Measurements from ENCODE around the gene LPCAT4. TPM values are rescaled to one million over a fixed set of nuclear protein-coding genes. Genes with fewer than 3 reads are reported as not detected.

Gene LPCAT4
- total RNA-seq, 2 donors from 2014 or later = 13.5 to 16.5 TPM

DNA sequence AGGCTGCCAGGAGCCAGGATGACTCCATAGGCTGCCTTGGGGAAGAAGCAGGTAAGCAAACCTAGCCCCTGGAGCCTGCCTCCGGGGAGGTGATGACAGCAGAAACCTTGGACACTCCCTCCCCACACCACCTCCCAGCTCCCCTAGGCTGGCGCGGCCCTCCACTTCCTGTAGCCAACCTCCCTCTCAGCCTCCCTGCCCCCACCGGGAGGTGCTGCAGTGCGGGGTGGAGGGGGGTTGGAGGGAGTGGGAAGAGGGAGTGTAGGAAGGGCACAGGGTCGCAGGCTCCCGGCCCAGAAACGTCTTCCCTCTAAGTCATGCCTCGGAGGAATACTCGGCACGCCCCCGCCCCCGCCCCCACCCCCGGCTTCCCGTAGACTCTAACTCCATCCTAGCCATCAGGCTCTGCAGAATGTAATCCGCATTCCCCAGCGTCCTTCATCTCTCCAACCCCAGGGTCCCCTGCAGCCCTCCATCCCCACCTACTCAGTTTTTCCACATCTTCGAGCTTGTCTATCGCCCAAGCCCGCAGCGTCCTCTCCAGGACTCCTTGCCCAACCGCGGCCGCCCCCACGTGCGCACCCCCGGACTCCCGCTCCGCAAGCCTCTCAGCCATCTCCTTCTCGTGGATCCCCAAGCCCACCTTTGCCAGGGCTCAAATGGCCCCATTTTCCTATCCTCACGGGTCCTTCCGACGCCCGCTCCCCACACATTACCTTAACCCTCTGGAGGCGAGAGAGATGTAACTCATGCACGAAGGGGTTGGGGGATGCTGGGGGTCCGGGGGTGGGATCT is 528 bp downstream of the LPCAT4 start:
- H3K4me3 ChIP-seq = peak overlapping the region; percentile 86 to 90
- no peaks in the 10 kb centered on the region for H3K36me3 ChIP-seq (replicated peaks in 1 of 2; ENCODE audit: insufficient read depth in 1 of 2, low read depth in 2 of 2)
- intact Hi-C loops (cut with DNase I) = loop anchor here (10.0 kb wide), 1 partner anchor 302 kb away; no protein-coding TSS in a partner anchor
- H3K27ac ChIP-seq = peak overlapping the region; percentile 74 to 96 (median 92)
- ATAC-seq (peak; percentile 47), DNase-seq (peak; percentile 65 to 77 (median 74))
- no peaks in the 10 kb centered on the region for H3K27me3 ChIP-seq
- TF ChIP-seq, protein P1, sequence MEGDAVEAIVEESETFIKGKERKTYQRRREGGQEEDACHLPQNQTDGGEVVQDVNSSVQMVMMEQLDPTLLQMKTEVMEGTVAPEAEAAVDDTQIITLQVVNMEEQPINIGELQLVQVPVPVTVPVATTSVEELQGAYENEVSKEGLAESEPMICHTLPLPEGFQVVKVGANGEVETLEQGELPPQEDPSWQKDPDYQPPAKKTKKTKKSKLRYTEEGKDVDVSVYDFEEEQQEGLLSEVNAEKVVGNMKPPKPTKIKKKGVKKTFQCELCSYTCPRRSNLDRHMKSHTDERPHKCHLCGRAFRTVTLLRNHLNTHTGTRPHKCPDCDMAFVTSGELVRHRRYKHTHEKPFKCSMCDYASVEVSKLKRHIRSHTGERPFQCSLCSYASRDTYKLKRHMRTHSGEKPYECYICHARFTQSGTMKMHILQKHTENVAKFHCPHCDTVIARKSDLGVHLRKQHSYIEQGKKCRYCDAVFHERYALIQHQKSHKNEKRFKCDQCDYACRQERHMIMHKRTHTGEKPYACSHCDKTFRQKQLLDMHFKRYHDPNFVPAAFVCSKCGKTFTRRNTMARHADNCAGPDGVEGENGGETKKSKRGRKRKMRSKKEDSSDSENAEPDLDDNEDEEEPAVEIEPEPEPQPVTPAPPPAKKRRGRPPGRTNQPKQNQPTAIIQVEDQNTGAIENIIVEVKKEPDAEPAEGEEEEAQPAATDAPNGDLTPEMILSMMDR (IDR thresholded peaks at IDR 0.05) = no peak
- peak in 1 of 3 donors; percentile 10 for TF ChIP-seq POLR2A (IDR thresholded peaks at IDR 0.05)
- H3K4me1 ChIP-seq = peaks cover 20% of the 10 kb centered on the region
- no peaks in the 10 kb centered on the region for H3K9me3 ChIP-seq
- 0 to 1% methylated on average over 20 to 37 of the region's 37 CpGs for WGBS, 2 donors

DNA sequence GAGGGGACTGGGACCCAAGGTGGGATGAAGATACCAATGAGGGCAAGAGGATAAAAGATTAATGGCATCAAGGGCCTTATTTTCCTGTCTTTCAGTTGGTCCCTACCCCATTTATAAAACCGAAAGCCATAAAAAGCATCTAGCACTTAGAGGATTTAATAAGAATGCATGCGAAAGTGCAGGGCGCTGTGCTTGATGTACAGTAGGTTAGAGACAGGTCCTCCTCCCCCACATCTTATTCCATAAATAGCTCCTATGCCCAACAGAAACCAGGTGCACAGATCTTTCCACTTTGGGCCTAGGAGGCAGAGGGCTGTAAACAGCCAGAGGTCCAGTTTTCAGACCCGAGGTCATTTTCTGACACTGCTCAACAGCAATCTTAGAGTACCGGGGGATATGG is 1.2 kb downstream of the LPCAT4 start:
- 37% methylated on average over 5 of the region's 5 CpGs for WGBS, 2 donors
- no peak overlapping the region for H3K4me3 ChIP-seq
- intact Hi-C loops (cut with DNase I) = loop anchor here (10.0 kb wide), 1 partner anchor 301 kb away; no protein-coding TSS in a partner anchor
- H3K27me3 ChIP-seq = no peaks in the 10 kb centered on the region
- ATAC-seq (no peak), DNase-seq (no peak)
- H3K9me3 ChIP-seq = no peaks in the 10 kb centered on the region
- peak overlapping the region; percentile 20 to 96 (median 78) for H3K27ac ChIP-seq
- no peak for TF ChIP-seq POLR2A (IDR thresholded peaks at IDR 0.05)
- TF ChIP-seq, protein P1 (IDR thresholded peaks at IDR 0.05) = no peak
- no peaks in the 10 kb centered on the region for H3K36me3 ChIP-seq (replicated peaks in 1 of 2; ENCODE audit: insufficient read depth in 1 of 2, low read depth in 2 of 2)
- H3K4me1 ChIP-seq = peaks cover 20% of the 10 kb centered on the region

DNA sequence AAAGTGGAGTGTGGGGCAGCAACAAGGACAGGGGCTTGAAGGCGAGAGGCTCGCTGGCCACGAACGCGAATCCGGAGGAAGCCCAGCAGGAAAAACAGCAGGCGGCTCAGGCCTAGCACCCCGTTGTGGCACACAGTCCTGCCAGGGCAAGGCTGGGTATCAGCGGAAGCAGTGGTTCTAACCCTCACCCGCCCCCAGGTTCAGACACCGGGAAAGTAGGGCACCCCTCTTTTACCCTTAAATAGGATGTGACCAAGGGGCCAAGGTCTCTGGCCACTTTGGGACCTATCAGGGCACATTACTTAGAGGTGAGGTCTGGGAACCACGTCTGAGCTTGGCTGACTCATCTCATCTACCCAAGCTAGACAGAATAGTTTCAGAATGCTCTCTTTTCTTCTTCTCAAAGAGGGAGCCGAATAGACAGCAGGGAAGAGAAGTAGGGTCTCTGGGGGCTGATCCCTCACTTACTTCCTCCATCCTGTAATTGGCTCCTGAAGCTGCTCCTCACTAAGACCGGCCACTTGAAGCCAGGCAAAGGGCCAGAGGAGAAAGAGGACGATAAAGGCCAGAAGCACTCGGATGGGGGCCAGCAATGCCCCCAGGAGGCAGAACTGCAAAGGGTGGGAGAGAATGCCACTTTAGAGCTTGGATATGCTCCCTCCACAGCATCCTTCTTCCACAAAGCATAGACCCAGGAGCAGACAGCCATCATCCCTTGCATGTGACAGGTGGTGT is 1.7 kb downstream of the LPCAT4 start:
- Histone ChIP-seq H3K9me3 (no peaks in the 10 kb centered on the region), H3K27ac (no peak overlapping the region), H3K36me3 (replicated peaks in 1 of 2; ENCODE audit: insufficient read depth in 1 of 2, low read depth in 2 of 2) (no peaks in the 10 kb centered on the region), H3K4me3 (no peak overlapping the region), H3K4me1 (peaks cover 20% of the 10 kb centered on the region), H3K27me3 (no peaks in the 10 kb centered on the region)
- ATAC-seq (no peak), DNase-seq (no peak)
- no peak for TF ChIP-seq POLR2A (IDR thresholded peaks at IDR 0.05)
- TF ChIP-seq, protein P1 (IDR thresholded peaks at IDR 0.05) = no peak
- intact Hi-C loops (cut with DNase I) = loop anchor here (10.0 kb wide), 1 partner anchor 300 kb away; no protein-coding TSS in a partner anchor
- 83% methylated on average over 15 to 16 of the region's 16 CpGs for WGBS, 2 donors

DNA sequence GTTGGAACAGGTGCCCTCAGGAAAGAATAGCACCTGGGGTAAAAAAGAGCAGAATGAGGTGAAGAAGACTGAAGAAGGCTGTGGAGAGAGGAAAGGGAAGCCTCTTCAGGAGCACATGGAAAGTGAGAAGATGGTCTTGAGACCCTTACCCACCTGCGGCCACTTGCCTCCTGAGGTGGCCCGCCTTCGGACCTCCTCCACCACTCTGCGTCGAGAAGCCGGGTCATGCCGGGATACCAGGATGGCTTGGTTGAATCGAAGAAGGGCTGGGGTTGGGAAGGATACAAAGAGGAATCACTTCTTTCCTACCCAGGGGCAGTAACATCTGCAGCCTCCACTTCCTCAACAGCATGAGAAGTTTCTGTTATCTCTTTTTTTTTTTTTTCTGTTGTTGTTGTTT is 3.0 kb downstream of the LPCAT4 start:
- Histone ChIP-seq H3K27ac (no peak overlapping the region), H3K9me3 (no peaks in the 10 kb centered on the region), H3K4me1 (peaks cover 20% of the 10 kb centered on the region), H3K27me3 (no peaks in the 10 kb centered on the region), H3K36me3 (replicated peaks in 1 of 2; ENCODE audit: insufficient read depth in 1 of 2, low read depth in 2 of 2) (no peaks in the 10 kb centered on the region), H3K4me3 (no peak overlapping the region)
- ATAC-seq = no peak
- no peak for DNase-seq
- WGBS, 2 donors = 92 to 95% methylated on average over 8 of the region's 8 CpGs
- intact Hi-C loops (cut with DNase I) = loop anchor here (10.0 kb wide), 1 partner anchor 299 kb away; no protein-coding TSS in a partner anchor
- TF ChIP-seq POLR2A (IDR thresholded peaks at IDR 0.05) = no peak
- TF ChIP-seq, protein P1 (IDR thresholded peaks at IDR 0.05) = no peak
